Measurements from ENCODE around the gene LTA4H. TPM values are rescaled to one million over a fixed set of nuclear protein-coding genes. Genes with fewer than 3 reads are reported as not detected.

The LTA4H gene
- total RNA-seq, 4 donors from 2014 or later, result 66.0 to 84.7 (median 75.5) TPM

GRCh38 chr12:95997276-95997675 is 38.1 kb downstream of the LTA4H start:
- intact Hi-C loops (cut with DNase I; ENCODE audit: low total_unique reads), result loop anchor here (5.0 kb wide), 1 partner anchor 180 kb away; no protein-coding TSS in a partner anchor
- TF ChIP-seq POLR2A (IDR thresholded peaks at IDR 0.05) (no peak), CTCF (IDR thresholded peaks at IDR 0.05) (no peak)
- no peak for DNase-seq (ENCODE audit: low spot score in 2 of 2)
- 80 to 84% methylated on average over 3 of the region's 3 CpGs for WGBS, 2 donors
- H3K4me3 ChIP-seq (ENCODE audit: low read depth, poor library complexity, severe bottlenecking), result no peak overlapping the region

GRCh38 chr12:95996034-95996658 is 39.2 kb downstream of the LTA4H start, which contains the start of gene HAL:
Gene HAL, minus strand, starts transcription at chr12:95996344. Its CDS starts 434 bp downstream, at chr12:95995910.
- TF ChIP-seq POLR2A (IDR thresholded peaks at IDR 0.05) (no peak), CTCF (IDR thresholded peaks at IDR 0.05) (no peak)
- H3K4me3 ChIP-seq (ENCODE audit: low read depth, poor library complexity, severe bottlenecking), result no peak within 1 kb of the TSS
- intact Hi-C loops (cut with DNase I; ENCODE audit: low total_unique reads), result loop anchor here (5.0 kb wide), 1 partner anchor 179 kb away; no protein-coding TSS in a partner anchor
- WGBS, 2 donors, result 57 to 60% methylated on average over 7 of the region's 7 CpGs
- peak in 1 of 2 donors; percentile 64 for DNase-seq (ENCODE audit: low spot score in 2 of 2)

- intact Hi-C loops (cut with DNase I; ENCODE audit: low total_unique reads), result loop anchor here (5.0 kb wide), 1 partner anchor 178 kb away; no protein-coding TSS in a partner anchor
- DNase-seq (ENCODE audit: low spot score in 2 of 2), result no peak
- H3K4me3 ChIP-seq (ENCODE audit: low read depth, poor library complexity, severe bottlenecking), result no peak overlapping the region
- TF ChIP-seq CTCF (IDR thresholded peaks at IDR 0.05) (no peak), POLR2A (IDR thresholded peaks at IDR 0.05) (no peak)
- WGBS, 2 donors, result 88 to 93% methylated on average over 29 of the region's 29 CpGs
Observed at GRCh38 chr12:95995238-95996031, 40.0 kb downstream of the LTA4H start.

GRCh38 chr12:95994476-95994875 is 40.9 kb downstream of the LTA4H start:
- 88 to 89% methylated on average over 5 of the region's 5 CpGs for WGBS, 2 donors
- TF ChIP-seq POLR2A (IDR thresholded peaks at IDR 0.05), result no peak
- no peak for TF ChIP-seq CTCF (IDR thresholded peaks at IDR 0.05)
- intact Hi-C loops (cut with DNase I; ENCODE audit: low total_unique reads), result no loop called here
- DNase-seq (ENCODE audit: low spot score in 2 of 2), result no peak
- no peak overlapping the region for H3K4me3 ChIP-seq (ENCODE audit: low read depth, poor library complexity, severe bottlenecking)

GRCh38 chr12:95993907-95994306 is 41.5 kb downstream of the LTA4H start:
- TF ChIP-seq POLR2A (IDR thresholded peaks at IDR 0.05) (no peak), CTCF (IDR thresholded peaks at IDR 0.05) (no peak)
- 92% methylated on average over 7 of the region's 7 CpGs for WGBS, 2 donors

More at GRCh38 chr12:95993907-95994306, 41.5 kb downstream of the LTA4H start:
- intact Hi-C loops (cut with DNase I; ENCODE audit: low total_unique reads), result no loop called here
- DNase-seq (ENCODE audit: low spot score in 2 of 2), result no peak
- no peak overlapping the region for H3K4me3 ChIP-seq (ENCODE audit: low read depth, poor library complexity, severe bottlenecking)
